ENCODE results near the gene MED31.

DNA sequence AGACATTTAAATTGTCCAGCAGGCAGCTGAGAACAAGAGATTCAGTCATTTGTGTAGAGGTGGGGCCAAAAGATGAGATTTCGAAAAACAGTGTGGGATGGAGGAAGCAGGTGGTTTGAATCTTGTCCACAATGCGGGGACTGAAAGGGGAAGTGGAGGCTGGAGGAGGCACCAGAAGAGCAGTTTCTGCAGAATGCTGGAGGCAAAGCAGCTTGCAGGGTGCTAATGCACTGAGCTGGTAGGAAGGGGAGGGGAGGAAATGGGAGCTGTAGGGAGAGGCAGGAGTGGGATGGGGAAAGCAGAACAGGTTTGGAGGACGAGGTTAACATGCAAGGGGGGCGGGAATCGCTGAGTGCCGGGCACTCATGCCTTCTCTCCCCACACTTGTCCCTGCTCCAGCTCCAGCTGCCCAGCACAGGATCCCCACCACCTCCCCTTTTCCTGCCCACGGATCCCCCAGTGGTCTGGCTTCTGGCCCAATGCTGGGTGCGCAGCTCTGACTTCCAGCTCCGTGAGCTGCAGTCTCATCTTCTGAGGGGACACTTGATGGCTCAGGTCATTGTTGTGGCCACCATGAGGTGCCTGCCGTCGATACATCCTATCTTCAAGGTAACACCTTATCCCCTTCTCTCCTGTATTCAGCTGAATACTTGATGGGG is 9.5 kb upstream of the MED31 start:
- TF ChIP-seq POLR2A (IDR thresholded peaks at IDR 0.05) (no peak), CTCF (IDR thresholded peaks at IDR 0.05) (no peak)

Measured in adrenal gland (tissue), 5 donors.